MM.1S (cell line): ENCODE measurements around the gene STN1.

Experiments used
- DNase-seq: peaks from one replicate; pipeline ENCODE4 v3.0.0-alpha.2; 2015
- H2AFZ ChIP-seq: fragments of 300-600 bp; sonication (generic); 2 replicates; pipeline ENCODE4 v1.6.0; 2016; ENCODE audit warnings: antibody characterized with exemption, low read length
- H3F3A ChIP-seq: fragments of 300-600 bp; sonication (generic); 2 replicates; pipeline ENCODE4 v1.6.1; 2016; ENCODE audit warnings: mild to moderate bottlenecking, antibody characterized with exemption, low read length, moderate library complexity, mixed read lengths; ENCODE audit not compliant: insufficient read depth
- H3K27ac ChIP-seq: fragments of 300-600 bp; sonication (generic); 2 replicates; pipeline ENCODE4 v1.5.1; 2016; ENCODE audit warnings: mild to moderate bottlenecking, low read length
- H3K27me3 ChIP-seq: fragments of 300-600 bp; sonication (generic); replicated peaks from 2 replicates; pipeline ENCODE4 v1.6.0; 2016; ENCODE audit warnings: low read length; ENCODE audit not compliant: insufficient read depth
- H3K36me3 ChIP-seq: fragments of 300-600 bp; sonication (generic); replicated peaks from 2 replicates; pipeline ENCODE4 v1.6.1; 2016; ENCODE audit warnings: mild to moderate bottlenecking, low read length, mixed read lengths; ENCODE audit not compliant: insufficient read depth
- H3K4me1 ChIP-seq: fragments of 300-600 bp; sonication (generic); 2 replicates; pipeline ENCODE4 v1.6.1; 2016; ENCODE audit warnings: low read length, mixed read lengths
- H3K4me2 ChIP-seq: fragments of 300-600 bp; sonication (generic); 2 replicates; pipeline ENCODE4 v1.6.0; 2016; ENCODE audit warnings: low read depth, low read length
- H3K4me3 ChIP-seq: fragments of 300-600 bp; sonication (generic); 2 replicates; pipeline ENCODE4 v1.5.1; 2016; ENCODE audit warnings: low read length, mixed read lengths
- H3K79me2 ChIP-seq: fragments of 300-600 bp; sonication (generic); 2 replicates; pipeline ENCODE4 v1.6.1; 2016; ENCODE audit warnings: mixed run types, low read length, mixed read lengths
- H3K9ac ChIP-seq: fragments of 300-600 bp; sonication (generic); 2 replicates; pipeline ENCODE4 v1.6.1; 2016; ENCODE audit warnings: low read length, mixed read lengths
- H3K9me2 ChIP-seq: fragments of 300-600 bp; sonication (generic); replicated peaks from 2 replicates; pipeline ENCODE4 v1.6.1; 2016; ENCODE audit warnings: mild to moderate bottlenecking, low read length, mixed read lengths; ENCODE audit not compliant: insufficient read depth
- H3K9me3 ChIP-seq: fragments of 300-600 bp; sonication (generic); replicated peaks from 2 replicates; pipeline ENCODE4 v1.6.1; 2016; ENCODE audit warnings: mild to moderate bottlenecking, low read length, mixed read lengths; ENCODE audit not compliant: insufficient read depth
- H4K20me1 ChIP-seq: fragments of 300-600 bp; sonication (generic); 2 replicates; pipeline ENCODE4 v1.6.1; 2016; ENCODE audit warnings: mild to moderate bottlenecking, low read length, moderate library complexity, mixed read lengths; ENCODE audit not compliant: insufficient read depth
- CTCF ChIP-seq: fragments of 300-600 bp; sonication (generic); IDR thresholded peaks from 2 replicates; pipeline ENCODE4 v1.5.1; 2016; ENCODE audit warnings: antibody characterized with exemption, low read length, mixed read lengths
- EZH2 ChIP-seq: fragments of 300-600 bp; sonication (generic); optimal IDR thresholded peaks from 2 replicates; pipeline ENCODE3; 2017; ENCODE audit warnings: low read depth, mild to moderate bottlenecking, antibody characterized with exemption, low read length, mixed read lengths
- EZH2phosphoT487 ChIP-seq: fragments of 300-600 bp; sonication (generic); IDR thresholded peaks from 2 replicates; pipeline ENCODE4 v1.6.1; 2018; ENCODE audit warnings: antibody characterized with exemption, low read length

Gene STN1

GRCh38 chr10:103925591-103925990 is 7.6 kb upstream of the STN1 start:
- Histone ChIP-seq H3F3A (no peaks in the 10 kb centered on the region), H2AFZ (no peak overlapping the region), H3K9ac (no peak overlapping the region), H4K20me1 (no peaks in the 10 kb centered on the region), H3K9me2 (no peaks in the 10 kb centered on the region), H3K27me3 (no peaks in the 10 kb centered on the region), H3K27ac (no peak overlapping the region), H3K4me3 (no peak overlapping the region), H3K4me1 (no peaks in the 10 kb centered on the region), H3K9me3 (no peaks in the 10 kb centered on the region), H3K79me2 (no peaks in the 10 kb centered on the region), H3K4me2 (no peak overlapping the region), H3K36me3 (no peaks in the 10 kb centered on the region)
- no peak for DNase-seq
- no peak for TF ChIP-seq CTCF
- TF ChIP-seq EZH2: no peak
- no peak for TF ChIP-seq EZH2phosphoT487

GRCh38 chr10:103923502-103923901 is 5.5 kb upstream of the STN1 start:
- Histone ChIP-seq H2AFZ (no peak overlapping the region), H4K20me1 (no peaks in the 10 kb centered on the region), H3K27ac (no peak overlapping the region), H3K9ac (no peak overlapping the region), H3F3A (peaks cover 12% of the 10 kb centered on the region; the same call in 1 of the 2 replicates), H3K4me1 (peaks cover 9% of the 10 kb centered on the region), H3K4me3 (no peak overlapping the region), H3K27me3 (no peaks in the 10 kb centered on the region), H3K36me3 (no peaks in the 10 kb centered on the region), H3K9me3 (no peaks in the 10 kb centered on the region), H3K79me2 (no peaks in the 10 kb centered on the region), H3K4me2 (no peak overlapping the region), H3K9me2 (no peaks in the 10 kb centered on the region)
- TF ChIP-seq EZH2 (no peak), CTCF (no peak), EZH2phosphoT487 (no peak)
- no peak for DNase-seq

GRCh38 chr10:103922659-103923058 is 4.7 kb upstream of the STN1 start:
- no peak for DNase-seq
- no peak overlapping the region for H3K4me2 ChIP-seq

More at GRCh38 chr10:103922659-103923058, 4.7 kb upstream of the STN1 start:
- no peak overlapping the region for H2AFZ ChIP-seq
- no peaks in the 10 kb centered on the region for H3K9me2 ChIP-seq
- no peak overlapping the region for H3K27ac ChIP-seq
- peaks cover 2% of the 10 kb centered on the region for H3K79me2 ChIP-seq
- H3K36me3 ChIP-seq: no peaks in the 10 kb centered on the region
- no peaks in the 10 kb centered on the region for H3K9me3 ChIP-seq
- H3K9ac ChIP-seq: no peak overlapping the region
- peaks cover 9% of the 10 kb centered on the region for H3K4me1 ChIP-seq
- H3F3A ChIP-seq: peaks cover 13% of the 10 kb centered on the region; the same call in 1 of the 2 replicates
- no peaks in the 10 kb centered on the region for H3K27me3 ChIP-seq
- H4K20me1 ChIP-seq: no peaks in the 10 kb centered on the region
- TF ChIP-seq EZH2 (no peak), CTCF (no peak), EZH2phosphoT487 (no peak)
- no peak overlapping the region for H3K4me3 ChIP-seq
